LNCAP (cell line): Measurements from ENCODE around the gene TET1.

ENCODE experiments used
- CTCF ChIP-seq: fragments of 450-650 bp; IDR thresholded peaks from 2 replicates; pipeline ENCODE4 v1.5.1; 2017; ENCODE audit warnings: mild to moderate bottlenecking

TET1 gene

GRCh38 chr10:68560186-68560942, at the start of gene TET1:
Gene TET1, plus strand, starts transcription at chr10:68560337. Its CDS starts 12,002 bp downstream, at chr10:68572339.
- no peak for TF ChIP-seq CTCF

GRCh38 chr10:68516766-68517165, 43.4 kb upstream of the TET1 start:
- no peak for TF ChIP-seq CTCF

- TF ChIP-seq CTCF = no peak
These were observed 42.9 kb upstream of the TET1 start for GRCh38 chr10:68517188-68517587.

- TF ChIP-seq CTCF = no peak
These were observed 33.4 kb upstream of the TET1 start for GRCh38 chr10:68526634-68527307.

- TF ChIP-seq CTCF = no peak
These were observed 23.2 kb upstream of the TET1 start for GRCh38 chr10:68536973-68537372.

- TF ChIP-seq CTCF = no peak
These were observed 22.3 kb upstream of the TET1 start for GRCh38 chr10:68537796-68538195.

GRCh38 chr10:68543004-68543918, 16.9 kb upstream of the TET1 start:
- no peak for TF ChIP-seq CTCF
